Neuron (in vitro differentiated cells): ENCODE data around the gene MESP1.

Experiments used
- H2AFZ ChIP-seq: one replicate; pipeline ENCODE4 v1.6.1; 2013; ENCODE audit warnings: low read depth, mild to moderate bottlenecking, inconsistent platforms, low read length, moderate library complexity
- H3K27me3 ChIP-seq: one replicate; pipeline ENCODE4 v1.6.1; 2013; ENCODE audit warnings: low read length; ENCODE audit not compliant: insufficient read depth
- H3K36me3 ChIP-seq: one replicate; pipeline ENCODE4 v1.6.1; 2013; ENCODE audit warnings: low read length; ENCODE audit not compliant: insufficient read depth
- H3K4me1 ChIP-seq: one replicate; pipeline ENCODE4 v1.6.1; 2013; ENCODE audit warnings: low read length; ENCODE audit not compliant: insufficient read depth
- H3K4me3 ChIP-seq: 2 replicates; pipeline ENCODE4 v1.5.1; 2013; ENCODE audit warnings: mild to moderate bottlenecking, low read length, moderate library complexity
- H3K9me3 ChIP-seq: one replicate; pipeline ENCODE4 v1.6.1; 2013; ENCODE audit warnings: low read length

Gene MESP1

DNA sequence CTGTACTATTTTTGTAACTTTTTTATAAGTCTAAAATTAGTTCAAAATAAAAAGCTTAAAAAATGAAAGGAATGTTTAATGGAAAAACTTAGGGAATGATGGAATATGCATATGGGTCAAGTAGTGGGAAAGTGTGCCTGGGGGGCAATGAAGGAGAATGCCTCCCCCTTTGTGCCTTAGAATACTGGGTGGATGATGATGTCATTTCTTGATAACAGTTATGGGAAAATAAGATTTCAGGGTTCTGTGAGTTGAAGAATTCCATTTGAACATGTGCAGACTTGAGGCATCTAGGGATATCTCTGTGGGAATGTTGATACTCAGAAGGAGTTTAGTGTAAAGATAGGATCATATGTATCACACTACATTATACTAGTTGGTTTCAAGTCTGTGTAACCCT lies 46.6 kb downstream of the MESP1 start:
- Histone ChIP-seq H3K27me3 (peaks cover 17% of the 10 kb centered on the region), H3K4me3 (no peak overlapping the region), H3K9me3 (no peaks in the 10 kb centered on the region), H2AFZ (no peak overlapping the region), H3K4me1 (no peaks in the 10 kb centered on the region), H3K36me3 (no peaks in the 10 kb centered on the region)
